ENCODE measurements around the gene UBN2.

DNA sequence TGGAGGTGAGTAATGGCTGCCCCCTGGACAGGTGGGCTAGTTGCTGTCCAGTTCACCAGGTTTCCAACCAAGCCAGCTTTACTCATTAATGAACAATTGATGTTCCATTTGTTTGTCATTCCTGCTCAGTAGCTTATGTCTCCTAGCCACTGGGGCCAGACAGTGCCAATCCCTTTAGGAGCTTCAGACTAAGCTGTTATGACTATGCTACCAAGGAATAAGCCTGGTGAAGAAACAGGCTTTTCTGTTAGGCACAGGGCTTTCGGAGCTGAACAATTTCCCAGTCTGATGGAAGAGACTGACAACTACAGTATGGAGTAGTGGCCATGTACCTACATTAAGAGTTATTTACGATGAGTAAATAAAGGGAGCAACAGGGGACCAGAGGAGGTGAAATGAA is 108.0 kb downstream of the UBN2 start:
- TF ChIP-seq, protein P1, sequence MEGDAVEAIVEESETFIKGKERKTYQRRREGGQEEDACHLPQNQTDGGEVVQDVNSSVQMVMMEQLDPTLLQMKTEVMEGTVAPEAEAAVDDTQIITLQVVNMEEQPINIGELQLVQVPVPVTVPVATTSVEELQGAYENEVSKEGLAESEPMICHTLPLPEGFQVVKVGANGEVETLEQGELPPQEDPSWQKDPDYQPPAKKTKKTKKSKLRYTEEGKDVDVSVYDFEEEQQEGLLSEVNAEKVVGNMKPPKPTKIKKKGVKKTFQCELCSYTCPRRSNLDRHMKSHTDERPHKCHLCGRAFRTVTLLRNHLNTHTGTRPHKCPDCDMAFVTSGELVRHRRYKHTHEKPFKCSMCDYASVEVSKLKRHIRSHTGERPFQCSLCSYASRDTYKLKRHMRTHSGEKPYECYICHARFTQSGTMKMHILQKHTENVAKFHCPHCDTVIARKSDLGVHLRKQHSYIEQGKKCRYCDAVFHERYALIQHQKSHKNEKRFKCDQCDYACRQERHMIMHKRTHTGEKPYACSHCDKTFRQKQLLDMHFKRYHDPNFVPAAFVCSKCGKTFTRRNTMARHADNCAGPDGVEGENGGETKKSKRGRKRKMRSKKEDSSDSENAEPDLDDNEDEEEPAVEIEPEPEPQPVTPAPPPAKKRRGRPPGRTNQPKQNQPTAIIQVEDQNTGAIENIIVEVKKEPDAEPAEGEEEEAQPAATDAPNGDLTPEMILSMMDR (IDR thresholded peaks at IDR 0.05): no peak
- TF ChIP-seq POLR2A (IDR thresholded peaks at IDR 0.05): no peak

Data from vagina (tissue), 2 donors.